DND-41 (cell line): ENCODE measurements around the gene ABCC8.

Experiments used
- EZH2 ChIP-seq: IDR thresholded peaks from 3 replicates; pipeline ENCODE4 v1.6.1; 2012; ENCODE audit warnings: borderline replicate concordance, low read depth, mild to moderate bottlenecking, moderate library complexity, low read length, inconsistent platforms; ENCODE audit not compliant: severe bottlenecking
- TF ChIP-seq, protein P1 (sequence below): IDR thresholded peaks from 2 replicates; pipeline ENCODE4 v1.5.1; 2012; ENCODE audit warnings: borderline replicate concordance, low read length, moderate library complexity, mild to moderate bottlenecking; ENCODE audit not compliant: poor library complexity, severe bottlenecking; ENCODE audit errors: extremely low read depth

DNA sequence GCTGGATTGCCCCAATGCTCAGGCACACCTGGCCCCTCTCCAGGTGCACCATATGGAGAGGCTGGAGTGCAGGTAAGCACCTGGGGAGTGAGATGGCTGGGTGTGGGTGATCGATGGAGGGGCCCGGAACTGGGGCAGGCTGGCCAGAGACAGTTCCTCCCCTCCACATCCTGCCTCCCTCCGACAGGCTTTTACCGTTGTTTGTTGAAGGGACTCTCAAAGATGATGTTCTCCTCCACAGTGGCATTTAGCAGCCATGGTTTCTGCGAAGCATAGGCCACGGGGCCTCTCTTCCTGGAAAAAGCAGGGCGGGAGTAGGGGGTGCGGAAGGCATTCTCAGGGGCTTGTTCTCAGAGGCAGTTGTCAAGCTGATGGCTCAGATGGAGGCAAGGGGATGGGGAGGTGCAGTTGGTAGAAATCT, 62.3 kb downstream of the ABCC8 start:
- TF ChIP-seq, protein P1, sequence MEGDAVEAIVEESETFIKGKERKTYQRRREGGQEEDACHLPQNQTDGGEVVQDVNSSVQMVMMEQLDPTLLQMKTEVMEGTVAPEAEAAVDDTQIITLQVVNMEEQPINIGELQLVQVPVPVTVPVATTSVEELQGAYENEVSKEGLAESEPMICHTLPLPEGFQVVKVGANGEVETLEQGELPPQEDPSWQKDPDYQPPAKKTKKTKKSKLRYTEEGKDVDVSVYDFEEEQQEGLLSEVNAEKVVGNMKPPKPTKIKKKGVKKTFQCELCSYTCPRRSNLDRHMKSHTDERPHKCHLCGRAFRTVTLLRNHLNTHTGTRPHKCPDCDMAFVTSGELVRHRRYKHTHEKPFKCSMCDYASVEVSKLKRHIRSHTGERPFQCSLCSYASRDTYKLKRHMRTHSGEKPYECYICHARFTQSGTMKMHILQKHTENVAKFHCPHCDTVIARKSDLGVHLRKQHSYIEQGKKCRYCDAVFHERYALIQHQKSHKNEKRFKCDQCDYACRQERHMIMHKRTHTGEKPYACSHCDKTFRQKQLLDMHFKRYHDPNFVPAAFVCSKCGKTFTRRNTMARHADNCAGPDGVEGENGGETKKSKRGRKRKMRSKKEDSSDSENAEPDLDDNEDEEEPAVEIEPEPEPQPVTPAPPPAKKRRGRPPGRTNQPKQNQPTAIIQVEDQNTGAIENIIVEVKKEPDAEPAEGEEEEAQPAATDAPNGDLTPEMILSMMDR = no peak
- TF ChIP-seq EZH2 = no peak
